CD4-positive, alpha-beta T cell (primary cell): Measurements from ENCODE around the gene MRPL38. TPM values are rescaled to one million over a fixed set of nuclear protein-coding genes. Genes with fewer than 3 reads are reported as not detected.
"Not testable (repeated sequence)": the region's sequence is repeated elsewhere in the genome, so short reads cannot be mapped to it uniquely, and the experiment has no call there.

Experiments used
- ATAC-seq: fragments of 200-7000 bp; cut with Tn5 transposase; one replicate; pipeline ENCODE4 v1.10.0; 2022; ENCODE audit warnings: mild to moderate bottlenecking; ENCODE audit not compliant: poor library complexity
- CTCF ChIA-PET: fragments of 350-600 bp; sonication (Branson Sonifier 250); formaldehyde crosslinking; loops from one replicate; lab custom pipeline; 2021; ENCODE audit warnings: antibody characterized with exemption, inconsistent platforms; lab: Charles Lee
- POLR2A ChIA-PET: fragments of 350-600 bp; sonication (Branson Sonifier 250); formaldehyde crosslinking; loops from one replicate; lab custom pipeline; 2021; ENCODE audit warnings: antibody characterized with exemption, inconsistent platforms; lab: Charles Lee
- DNase-seq, 14 experiments: peaks; one replicate each; pipeline ENCODE4 v3.0.0-alpha.2; 2013 to 2020; ENCODE audit warnings: mixed read lengths in 2 of 14
- H3K27ac ChIP-seq, 2 donors: one replicate each; pipeline versions ENCODE4 v1.5.1 to v1.7.0; 2013; ENCODE audit warnings: low read length in 2 of 2, low read depth in 1 of 2, mild to moderate bottlenecking in 1 of 2
- H3K27me3 ChIP-seq, 2 experiments: 1 replicate in 1 of 2; 2 replicates in 1 of 2; pipeline versions ENCODE4 v1.6.1 to v1.7.0; 2013; ENCODE audit warnings: low read length in 2 of 2, control low read depth in 1 of 2, mild to moderate bottlenecking in 1 of 2, moderate library complexity in 1 of 2; ENCODE audit not compliant: insufficient read depth in 2 of 2, control insufficient read depth in 1 of 2
- H3K36me3 ChIP-seq: one replicate; pipeline ENCODE4 v1.6.1; 2013; ENCODE audit warnings: low read length, control low read depth; ENCODE audit not compliant: insufficient read depth
- H3K4me1 ChIP-seq: one replicate; pipeline ENCODE4 v1.6.1; 2013; ENCODE audit warnings: low read length, control low read depth; ENCODE audit not compliant: insufficient read depth
- H3K4me3 ChIP-seq: one replicate; pipeline ENCODE4 v1.5.1; 2013; ENCODE audit warnings: mild to moderate bottlenecking, low read length, moderate library complexity
- H3K9me3 ChIP-seq, 2 experiments: 1 replicate in 1 of 2; 2 replicates in 1 of 2; pipeline versions ENCODE4 v1.6.1 to v1.7.0; 2013; ENCODE audit warnings: low read length in 2 of 2, mild to moderate bottlenecking in 2 of 2, control low read depth in 1 of 2, moderate library complexity in 1 of 2; ENCODE audit not compliant: control insufficient read depth in 1 of 2, insufficient read depth in 1 of 2
- H3K27ac Mint-ChIP-seq: one replicate; pipeline ENCODE4 v1.8.0; 2020; ENCODE audit warnings: mixed read lengths
- H3K27me3 Mint-ChIP-seq: one replicate; pipeline ENCODE4 v1.8.0; 2021; ENCODE audit warnings: mixed read lengths
- H3K36me3 Mint-ChIP-seq: one replicate; pipeline ENCODE4 v1.8.0; 2021; ENCODE audit warnings: low read depth, mixed read lengths
- H3K4me1 Mint-ChIP-seq: one replicate; pipeline ENCODE4 v1.8.0; 2021; ENCODE audit warnings: low read depth, mixed read lengths
- H3K4me3 Mint-ChIP-seq: one replicate; pipeline ENCODE4 v1.8.0; 2020; ENCODE audit warnings: mild to moderate bottlenecking, mixed read lengths
- H3K9me3 Mint-ChIP-seq: one replicate; pipeline ENCODE4 v1.8.0; 2020; ENCODE audit warnings: mixed read lengths
- intact Hi-C, 2 experiments: fragments of 100-400 bp; cut with DNase I in 1 of 2; cut with micrococcal nuclease in 1 of 2; formaldehyde crosslinking; loops; one replicate each; pipeline versions ENCODE4 v1.15.1 to v1.9.0; 2023 to 2025; cut with DNase I, micrococcal nuclease
- total RNA-seq, 174 experiments: library from RNA in 2 of 174; stranded (reverse) in 2 of 174; gene quantifications; one replicate each; pipeline ENCODE4 v1.2.3 and lab custom pipeline; 2021 to 2026
- TF ChIP-seq, protein P1 (sequence below): fragments of 200-600 bp; IDR thresholded peaks from one replicate; pipeline ENCODE4 v1.8.0; 2022; ENCODE audit warnings: antibody characterized with exemption, mild to moderate bottlenecking

The MRPL38 gene
- total RNA-seq, 2 experiments from 2014 or later: 146 to 147 TPM

DNA sequence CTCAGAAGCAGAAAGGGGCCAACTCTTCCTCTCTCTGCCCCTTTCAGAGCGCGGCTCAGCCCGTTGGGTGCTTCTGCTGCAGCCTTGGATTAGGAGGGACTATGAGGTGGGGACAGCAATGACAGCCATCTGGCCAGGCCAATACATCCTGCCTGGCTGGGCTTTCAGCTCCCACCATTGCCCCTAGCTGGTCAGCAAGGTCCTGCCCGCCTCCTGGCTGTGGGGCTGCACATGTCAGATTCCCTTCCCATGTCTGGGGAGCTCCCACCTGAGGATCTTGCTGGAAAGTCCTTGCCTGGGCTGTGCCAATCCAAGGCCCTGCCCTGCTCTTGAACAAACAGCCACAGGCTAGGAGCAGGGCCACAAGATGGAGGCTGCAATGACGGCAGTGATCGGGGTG, 16.2 kb downstream of the MRPL38 start:
- intact Hi-C loops: no loop called here
- Mint-ChIP-seq H3K36me3 (peaks cover 8% of the 10 kb centered on the region), H3K4me3 (no peak overlapping the region), H3K27me3 (no peaks in the 10 kb centered on the region), H3K27ac (no peak overlapping the region), H3K9me3 (no peaks in the 10 kb centered on the region), H3K4me1 (no peaks in the 10 kb centered on the region)
- TF ChIP-seq, protein P1, sequence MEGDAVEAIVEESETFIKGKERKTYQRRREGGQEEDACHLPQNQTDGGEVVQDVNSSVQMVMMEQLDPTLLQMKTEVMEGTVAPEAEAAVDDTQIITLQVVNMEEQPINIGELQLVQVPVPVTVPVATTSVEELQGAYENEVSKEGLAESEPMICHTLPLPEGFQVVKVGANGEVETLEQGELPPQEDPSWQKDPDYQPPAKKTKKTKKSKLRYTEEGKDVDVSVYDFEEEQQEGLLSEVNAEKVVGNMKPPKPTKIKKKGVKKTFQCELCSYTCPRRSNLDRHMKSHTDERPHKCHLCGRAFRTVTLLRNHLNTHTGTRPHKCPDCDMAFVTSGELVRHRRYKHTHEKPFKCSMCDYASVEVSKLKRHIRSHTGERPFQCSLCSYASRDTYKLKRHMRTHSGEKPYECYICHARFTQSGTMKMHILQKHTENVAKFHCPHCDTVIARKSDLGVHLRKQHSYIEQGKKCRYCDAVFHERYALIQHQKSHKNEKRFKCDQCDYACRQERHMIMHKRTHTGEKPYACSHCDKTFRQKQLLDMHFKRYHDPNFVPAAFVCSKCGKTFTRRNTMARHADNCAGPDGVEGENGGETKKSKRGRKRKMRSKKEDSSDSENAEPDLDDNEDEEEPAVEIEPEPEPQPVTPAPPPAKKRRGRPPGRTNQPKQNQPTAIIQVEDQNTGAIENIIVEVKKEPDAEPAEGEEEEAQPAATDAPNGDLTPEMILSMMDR: no peak
- no peaks in the 10 kb centered on the region for H3K9me3 ChIP-seq
- no peaks in the 10 kb centered on the region for H3K27me3 ChIP-seq
- no peak for ATAC-seq
- H3K36me3 ChIP-seq: peaks cover 21% of the 10 kb centered on the region
- POLR2A ChIA-PET: interaction anchor here (0.9 kb wide), 1 partner anchor 13 kb away, joined by 3 read pairs; no protein-coding TSS in a partner anchor
- DNase-seq: no peak
- no peak overlapping the region for H3K4me3 ChIP-seq
- H3K27ac ChIP-seq: no peak overlapping the region
- CTCF ChIA-PET: interaction anchor here (3.3 kb wide), 1 partner anchor 11 kb away, joined by 8 read pairs; the partner anchor contains the start of gene TRIM47
- H3K4me1 ChIP-seq: peaks cover under 1% of the 10 kb centered on the region

DNA sequence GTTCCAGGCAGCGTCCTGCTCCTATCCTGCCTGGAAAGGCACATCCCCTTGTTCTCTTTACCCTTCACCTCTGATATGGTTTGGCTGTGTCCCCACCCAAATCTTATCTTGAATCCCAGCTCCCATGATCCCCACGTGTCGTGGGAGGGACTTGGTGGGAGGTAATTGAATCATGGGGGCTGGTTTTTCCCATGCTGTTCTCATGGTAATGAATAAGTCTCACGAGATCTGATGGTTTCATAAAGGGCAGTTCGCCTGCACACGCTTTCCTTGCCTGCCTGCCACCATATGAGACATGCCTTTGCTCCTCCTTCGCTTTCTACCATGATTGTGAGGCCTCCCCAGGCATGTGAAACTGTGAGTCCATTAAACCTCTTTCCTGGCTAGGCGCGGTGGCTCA, 18.8 kb downstream of the MRPL38 start:
- POLR2A ChIA-PET, H3K27ac Mint-ChIP-seq: not testable (repeated sequence)

DNA sequence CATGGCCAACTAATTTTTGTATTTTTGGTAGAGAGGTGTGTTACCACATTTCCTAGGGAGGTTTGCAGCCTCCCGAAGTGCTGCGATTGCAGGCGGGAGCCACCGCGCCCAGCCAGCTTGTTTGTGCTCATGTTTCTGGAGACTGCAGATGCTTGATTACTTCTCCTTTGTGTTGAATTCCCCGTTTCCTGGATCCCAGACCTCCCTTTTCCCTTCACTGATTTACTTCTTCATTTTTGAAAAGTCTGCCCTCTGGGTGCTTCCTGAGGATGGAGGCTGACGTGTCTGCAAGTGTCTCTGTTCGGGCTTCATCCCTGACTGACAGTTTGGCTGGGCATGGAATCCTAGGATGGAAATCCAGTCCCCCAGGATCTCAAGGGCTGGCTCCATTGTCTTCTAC, 19.3 kb downstream of the MRPL38 start:
- Mint-ChIP-seq H3K4me1 (peaks cover 8% of the 10 kb centered on the region), H3K27me3 (no peaks in the 10 kb centered on the region), H3K36me3 (peaks cover 6% of the 10 kb centered on the region), H3K4me3 (no peak overlapping the region), H3K27ac (no peak overlapping the region), H3K9me3 (no peaks in the 10 kb centered on the region)
- POLR2A ChIA-PET: no interaction called here
- CTCF ChIA-PET: no interaction called here
- Histone ChIP-seq H3K4me3 (no peak overlapping the region), H3K36me3 (no peaks in the 10 kb centered on the region), H3K9me3 (no peaks in the 10 kb centered on the region), H3K27ac (no peak overlapping the region), H3K4me1 (peaks cover 14% of the 10 kb centered on the region), H3K27me3 (no peaks in the 10 kb centered on the region)
- intact Hi-C loops: no loop called here
- ATAC-seq: no peak
- TF ChIP-seq, protein P1: no peak
- DNase-seq: no peak

More for the DNA sequence above, 18.8 kb downstream of the MRPL38 start:
- H3K27me3 ChIP-seq, H3K36me3 ChIP-seq, DNase-seq, H3K9me3 ChIP-seq, H3K9me3 Mint-ChIP-seq, H3K4me3 ChIP-seq, ATAC-seq, H3K4me3 Mint-ChIP-seq, H3K27me3 Mint-ChIP-seq, H3K36me3 Mint-ChIP-seq, intact Hi-C loops, H3K27ac ChIP-seq, CTCF ChIA-PET, H3K4me1 Mint-ChIP-seq: not testable (repeated sequence)
- peaks cover 14% of the 10 kb centered on the region for H3K4me1 ChIP-seq
